Naive thymus-derived CD4-positive, alpha-beta T cell (primary cell): ENCODE results near the gene SP9. TPM values are rescaled to one million over a fixed set of nuclear protein-coding genes. Genes with fewer than 3 reads are reported as not detected.

Source experiments
- ATAC-seq: fragments of 150-1000 bp; cut with Tn5 transposase; 2 replicates; pipeline ENCODE4 v1.10.0; 2021; ENCODE audit warnings: mild to moderate bottlenecking, moderate library complexity
- CTCF ChIA-PET: fragments of 350-600 bp; sonication (Branson Sonifier 250); formaldehyde crosslinking; loops from one replicate; lab custom pipeline; 2021; ENCODE audit warnings: antibody characterized with exemption; lab: Charles Lee
- POLR2A ChIA-PET: fragments of 350-600 bp; sonication (Branson Sonifier 250); formaldehyde crosslinking; loops from one replicate; lab custom pipeline; 2021; ENCODE audit warnings: antibody characterized with exemption, inconsistent platforms; lab: Charles Lee
- DNase-seq, 9 donors: peaks; one replicate each; pipeline versions ENCODE4 v3.0.0 to v3.0.0-alpha.2; 2020 to 2022; ENCODE audit warnings: mixed read lengths in 1 of 9
- H3K27ac ChIP-seq: one replicate; pipeline ENCODE4 v1.7.0; 2013; ENCODE audit warnings: mild to moderate bottlenecking, low read depth, low read length, moderate library complexity
- H3K27me3 ChIP-seq, 2 donors: one replicate each; pipeline ENCODE4 v1.7.0; 2013; ENCODE audit warnings: low read length in 2 of 2, mild to moderate bottlenecking in 2 of 2, moderate library complexity in 2 of 2; ENCODE audit not compliant: control insufficient read depth in 2 of 2, insufficient read depth in 2 of 2
- H3K36me3 ChIP-seq, 3 experiments: 1 replicate in 2 of 3; 2 replicates in 1 of 3; pipeline ENCODE4 v1.7.0; 2013; ENCODE audit warnings: low read length in 3 of 3, mild to moderate bottlenecking in 3 of 3, moderate library complexity in 1 of 3; ENCODE audit not compliant: insufficient read depth in 3 of 3, control insufficient read depth in 2 of 3
- H3K4me1 ChIP-seq, 2 donors: one replicate each; pipeline ENCODE4 v1.7.0; 2013; ENCODE audit warnings: low read length in 2 of 2, mild to moderate bottlenecking in 2 of 2, moderate library complexity in 1 of 2; ENCODE audit not compliant: control insufficient read depth in 2 of 2, insufficient read depth in 2 of 2
- H3K4me3 ChIP-seq: 2 replicates; pipeline ENCODE4 v1.7.0; 2013; ENCODE audit warnings: mild to moderate bottlenecking, low read length
- H3K9me3 ChIP-seq, 3 experiments: 1 replicate in 2 of 3; 2 replicates in 1 of 3; pipeline ENCODE4 v1.7.0; 2013; ENCODE audit warnings: low read length in 3 of 3; ENCODE audit not compliant: control insufficient read depth in 2 of 3
- H3K27ac Mint-ChIP-seq, 9 donors: one replicate each; pipeline ENCODE4 v1.8.0; 2020 to 2022; ENCODE audit warnings: mixed read lengths in 9 of 9, mild to moderate bottlenecking in 8 of 9, moderate library complexity in 5 of 9, inconsistent platforms in 2 of 9
- H3K27me3 Mint-ChIP-seq, 5 donors: one replicate each; pipeline ENCODE4 v1.8.0; 2021 to 2022; ENCODE audit warnings: mixed read lengths in 5 of 5, mild to moderate bottlenecking in 1 of 5
- H3K36me3 Mint-ChIP-seq, 5 donors: one replicate each; pipeline ENCODE4 v1.8.0; 2020 to 2022; ENCODE audit warnings: mixed read lengths in 5 of 5, mild to moderate bottlenecking in 3 of 5, inconsistent platforms in 1 of 5
- H3K4me1 Mint-ChIP-seq, 7 donors: one replicate each; pipeline ENCODE4 v1.8.0; 2020 to 2022; ENCODE audit warnings: mixed read lengths in 7 of 7, mild to moderate bottlenecking in 3 of 7, inconsistent platforms in 1 of 7
- H3K4me3 Mint-ChIP-seq, 10 donors: one replicate each; pipeline ENCODE4 v1.8.0; 2020 to 2022; ENCODE audit warnings: mild to moderate bottlenecking in 10 of 10, mixed read lengths in 10 of 10, moderate library complexity in 6 of 10, inconsistent platforms in 2 of 10
- H3K9me3 Mint-ChIP-seq, 11 donors: one replicate each; pipeline ENCODE4 v1.8.0; 2020 to 2022; ENCODE audit warnings: mixed read lengths in 11 of 11, mild to moderate bottlenecking in 4 of 11, inconsistent platforms in 1 of 11, moderate library complexity in 1 of 11
- intact Hi-C, 2 donors: fragments of 100-400 bp; cut with micrococcal nuclease; formaldehyde crosslinking; loops; one replicate each; pipeline ENCODE4 v1.15.1; 2023
- polyA plus RNA-seq, 2 donors: library from polyadenylated mRNA; unstranded; fragments of 300-500 nt; fragmentation: Illumina TruSeq; gene quantifications; one replicate each; pipeline ENCODE4 v1.2.3, GENCODE V29; 2021
- total RNA-seq, 6 experiments: library from RNA in 5 of 6; stranded (reverse) in 5 of 6; gene quantifications; 1 replicate in 5 of 6; 2 replicates in 1 of 6; pipeline ENCODE4 v1.2.3 and lab custom pipeline; 2021 to 2026

Gene SP9
- total and polyA plus RNA-seq, 7 experiments from 2014 or later: not detected

- Histone ChIP-seq H3K27ac (no peak overlapping the region), H3K36me3 (no peaks in the 10 kb centered on the region), H3K4me3 (no peak overlapping the region), H3K4me1 (peaks cover 13 to 15% of the 10 kb centered on the region in 2 donors), H3K9me3 (peaks cover 0 to 4% (median 0%) of the 10 kb centered on the region in 3 experiments), H3K27me3 (peaks cover 56 to 68% of the 10 kb centered on the region in 2 donors)
- intact Hi-C loops: loop anchor here (5.0 kb wide), 4 partner anchors 170 to 1820 kb away; partner anchors contain the start of gene ATF2 (in 1 of the 2)
- ATAC-seq: no peak
- peak overlapping the region in 4 of 9 donors; percentile 8 to 89 (median 27) for H3K27ac Mint-ChIP-seq
- peaks cover 15 to 45% (median 31%) of the 10 kb centered on the region in 7 donors for H3K4me1 Mint-ChIP-seq
- H3K36me3 Mint-ChIP-seq: peaks cover 0 to 3% (median 0%) of the 10 kb centered on the region in 5 donors
- H3K4me3 Mint-ChIP-seq: peak overlapping the region; percentile 10 to 86 (median 78)
- ChIA-PET POLR2A (no interaction called here), CTCF (interaction anchor here (0.6 kb wide), 1 partner anchor 340 kb away, joined by 3 read pairs; no protein-coding TSS in a partner anchor)
- peak in 1 of 9 donors; percentile 16 for DNase-seq
- peaks cover 0 to 26% (median 5%) of the 10 kb centered on the region in 11 donors for H3K9me3 Mint-ChIP-seq
- H3K27me3 Mint-ChIP-seq: peaks cover 86 to 96% (median 86%) of the 10 kb centered on the region in 5 donors
Measured at GRCh38 chr2:174327841-174328113, 7.0 kb upstream of the SP9 start.

- Histone ChIP-seq H3K4me3 (no peak overlapping the region), H3K36me3 (no peaks in the 10 kb centered on the region), H3K4me1 (peaks cover 17 to 19% of the 10 kb centered on the region in 2 donors), H3K9me3 (peaks cover 0 to 4% (median 0%) of the 10 kb centered on the region in 3 experiments), H3K27me3 (peaks cover 61 to 74% of the 10 kb centered on the region in 2 donors), H3K27ac (no peak overlapping the region)
- Mint-ChIP-seq H3K9me3 (peaks cover 0 to 28% (median 5%) of the 10 kb centered on the region in 11 donors), H3K36me3 (peaks cover 0 to 3% (median 0%) of the 10 kb centered on the region in 5 donors), H3K4me1 (peaks cover 15 to 51% (median 37%) of the 10 kb centered on the region in 7 donors), H3K27ac (peak overlapping the region in 2 of 9 donors; percentile 8 to 18), H3K27me3 (peaks cover 87 to 98% (median 88%) of the 10 kb centered on the region in 5 donors), H3K4me3 (peak overlapping the region; percentile 10 to 86 (median 74))
- ATAC-seq (no peak), DNase-seq (no peak)
- CTCF ChIA-PET: interaction anchor here (0.6 kb wide), 1 partner anchor 340 kb away, joined by 3 read pairs; no protein-coding TSS in a partner anchor
- POLR2A ChIA-PET: no interaction called here
- intact Hi-C loops: loop anchor here (5.0 kb wide), 4 partner anchors 171 to 1821 kb away; partner anchors contain the start of gene ATF2 (in 1 of the 2)
Measured at GRCh38 chr2:174328114-174328960, 6.4 kb upstream of the SP9 start.

GRCh38 chr2:174328961-174329715 is 5.6 kb upstream of the SP9 start:
- H3K27ac ChIP-seq: no peak overlapping the region
- H3K4me3 ChIP-seq: no peak overlapping the region
- peaks cover 86 to 98% (median 90%) of the 10 kb centered on the region in 5 donors for H3K27me3 Mint-ChIP-seq
- H3K4me3 Mint-ChIP-seq: peak overlapping the region in 7 of 10 donors; percentile 2 to 77 (median 28)
- ATAC-seq: no peak
- peaks cover 66 to 82% of the 10 kb centered on the region in 2 donors for H3K27me3 ChIP-seq
- intact Hi-C loops: loop anchor here (5.0 kb wide), 4 partner anchors 172 to 1822 kb away; partner anchors contain the start of gene ATF2 (in 1 of the 2)
- H3K9me3 ChIP-seq: peaks cover 0 to 4% (median 0%) of the 10 kb centered on the region in 3 experiments
- H3K36me3 ChIP-seq: no peaks in the 10 kb centered on the region
- peak overlapping the region in 3 of 9 donors; percentile 33 to 59 (median 43) for H3K27ac Mint-ChIP-seq
- H3K4me1 ChIP-seq: peaks cover 22 to 24% of the 10 kb centered on the region in 2 donors
- CTCF ChIA-PET: interaction anchor here (2.4 kb wide), 1 partner anchor 12 kb away, joined by 11 read pairs; no protein-coding TSS in a partner anchor
- peaks cover 0 to 29% (median 5%) of the 10 kb centered on the region in 11 donors for H3K9me3 Mint-ChIP-seq
- POLR2A ChIA-PET: no interaction called here
- peaks cover 0 to 3% (median 0%) of the 10 kb centered on the region in 5 donors for H3K36me3 Mint-ChIP-seq
- H3K4me1 Mint-ChIP-seq: peaks cover 19 to 59% (median 45%) of the 10 kb centered on the region in 7 donors
- DNase-seq: peak in 1 of 9 donors; percentile 3

- peaks cover 0 to 3% (median 0%) of the 10 kb centered on the region in 5 donors for H3K36me3 Mint-ChIP-seq
- DNase-seq: no peak
- Histone ChIP-seq H3K4me1 (peaks cover 35 to 38% of the 10 kb centered on the region in 2 donors), H3K4me3 (no peak overlapping the region), H3K27ac (no peak overlapping the region), H3K9me3 (peaks cover 0 to 4% (median 0%) of the 10 kb centered on the region in 3 experiments), H3K27me3 (peaks cover 75 to 87% of the 10 kb centered on the region in 2 donors), H3K36me3 (no peaks in the 10 kb centered on the region)
- H3K9me3 Mint-ChIP-seq: peaks cover 0 to 38% (median 5%) of the 10 kb centered on the region in 11 donors
- no peak overlapping the region for H3K4me3 Mint-ChIP-seq
- intact Hi-C loops: loop anchor here (5.0 to 10.0 kb wide), 4 partner anchors 84 to 1834 kb away; partner anchors contain the start of genes EVX2 (in 1 of the 2), HOXD8 (in 1 of the 2), HOXD9 (in 1 of the 2) and OLA1 (in 1 of the 2)
- peaks cover 20 to 67% (median 52%) of the 10 kb centered on the region in 7 donors for H3K4me1 Mint-ChIP-seq
- no peak for ATAC-seq
- peaks cover 81 to 90% (median 85%) of the 10 kb centered on the region in 5 donors for H3K27me3 Mint-ChIP-seq
- ChIA-PET POLR2A (interaction anchor here (0.6 kb wide), 1 partner anchor 63 kb away, joined by 3 read pairs; no protein-coding TSS in a partner anchor), CTCF (interaction anchor here (2.4 kb wide), 1 partner anchor 10 kb away, joined by 11 read pairs; no protein-coding TSS in a partner anchor)
- H3K27ac Mint-ChIP-seq: peak overlapping the region in 2 of 9 donors; percentile 42 to 59
Measured at GRCh38 chr2:174330945-174331594, 3.7 kb upstream of the SP9 start.

- Histone ChIP-seq H3K9me3 (peaks cover 0 to 4% (median 0%) of the 10 kb centered on the region in 3 experiments), H3K36me3 (no peaks in the 10 kb centered on the region), H3K27me3 (peaks cover 74 to 86% of the 10 kb centered on the region in 2 donors), H3K4me3 (no peak overlapping the region), H3K27ac (no peak overlapping the region), H3K4me1 (peaks cover 33 to 36% of the 10 kb centered on the region in 2 donors)
- H3K27me3 Mint-ChIP-seq: peaks cover 79 to 85% (median 82%) of the 10 kb centered on the region in 5 donors
- H3K4me1 Mint-ChIP-seq: peaks cover 18 to 62% (median 50%) of the 10 kb centered on the region in 7 donors
- H3K36me3 Mint-ChIP-seq: peaks cover 0 to 3% (median 0%) of the 10 kb centered on the region in 5 donors
- H3K9me3 Mint-ChIP-seq: peaks cover 0 to 38% (median 5%) of the 10 kb centered on the region in 11 donors
- H3K27ac Mint-ChIP-seq: peak overlapping the region in 3 of 9 donors; percentile 32 to 59 (median 42)
- CTCF ChIA-PET: interaction anchor here (2.4 kb wide), 1 partner anchor 9 kb away, joined by 11 read pairs; no protein-coding TSS in a partner anchor
- ATAC-seq: no peak
- no peak for DNase-seq
- intact Hi-C loops: loop anchor here (1.0 to 10.0 kb wide), 5 partner anchors 10 to 1833 kb away; partner anchors contain the start of genes EVX2 (in 1 of the 2), HOXD8 (in 1 of the 2), HOXD9 (in 1 of the 2) and OLA1 (in 1 of the 2)
- POLR2A ChIA-PET: no interaction called here
- peak overlapping the region in 1 of 10 donors; percentile 16 for H3K4me3 Mint-ChIP-seq
Measured at GRCh38 chr2:174331595-174332216, 3.0 kb upstream of the SP9 start.
